HK-2 (cell line): ENCODE measurements around the gene TRIM3.

Source experiments
- DNase-seq: peaks from one replicate; pipeline ENCODE4 v3.0.0-alpha.2; 2018; ENCODE audit not compliant: unreplicated experiment

Gene TRIM3

DNA sequence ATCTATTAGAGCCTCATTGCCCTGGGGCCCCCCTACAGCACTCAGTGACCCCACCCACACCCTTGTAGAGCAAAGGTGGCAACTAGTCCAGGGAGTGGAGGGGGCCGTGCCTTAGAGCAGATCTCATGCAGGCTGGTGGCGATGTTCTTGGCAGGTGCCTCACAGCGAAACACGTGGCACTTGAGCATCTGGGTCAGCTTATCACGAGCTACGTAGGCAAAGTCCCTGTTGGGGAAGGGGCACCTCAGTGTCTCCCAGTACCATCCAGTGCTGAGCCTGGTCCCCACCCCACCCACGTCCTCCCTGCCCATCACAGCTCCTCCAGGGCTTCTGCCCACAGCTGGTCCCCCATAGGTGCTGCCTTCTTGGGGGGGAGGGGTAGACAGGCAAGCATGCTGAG is 72.3 kb downstream of the TRIM3 start:
- DNase-seq = no peak

DNA sequence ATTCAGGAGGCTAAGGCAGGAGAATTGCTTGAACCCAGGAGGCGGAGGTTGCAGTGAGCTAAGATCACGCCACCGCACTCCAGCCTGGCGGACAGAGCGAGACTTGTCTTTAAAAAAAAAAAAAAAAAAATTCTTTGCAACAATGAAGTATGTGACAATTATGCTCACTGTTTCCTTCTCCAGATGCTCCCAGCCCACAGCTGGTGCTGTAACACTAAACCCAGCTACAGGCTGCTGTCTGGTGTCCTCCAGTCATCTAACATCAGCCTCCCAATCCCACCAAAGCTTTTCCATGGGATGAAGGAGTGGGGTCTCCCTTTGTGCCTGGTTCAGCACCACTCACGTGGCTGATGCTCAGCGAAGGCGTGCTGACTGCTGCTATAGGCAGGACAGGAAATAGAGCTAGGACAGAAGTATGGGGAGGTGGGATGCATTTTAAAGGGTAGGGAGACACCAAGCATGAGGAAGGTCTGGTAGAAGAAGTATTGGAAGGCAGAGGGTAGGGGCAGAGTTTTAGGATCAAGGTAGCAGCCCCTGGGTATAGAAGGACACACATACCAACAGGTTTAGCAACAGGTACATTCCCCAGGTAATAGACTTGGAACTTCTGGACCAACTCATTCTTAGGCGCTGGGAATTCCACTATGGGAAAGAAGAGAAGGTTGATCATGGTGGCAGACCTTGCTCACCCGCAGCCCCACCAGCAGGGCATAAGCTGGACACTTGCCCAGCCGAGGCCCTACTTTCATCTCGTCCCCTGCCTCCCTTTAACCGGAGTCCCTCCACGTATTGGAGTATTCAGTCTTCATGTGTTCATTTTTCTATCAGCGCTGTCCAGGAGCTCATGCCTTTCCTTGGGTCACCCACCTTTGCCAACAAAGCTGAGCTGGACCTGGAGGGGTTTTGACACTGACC is 73.1 kb downstream of the TRIM3 start:
- DNase-seq = no peak
